Measurements from ENCODE around the gene ADCY2.

The ADCY2 gene

DNA sequence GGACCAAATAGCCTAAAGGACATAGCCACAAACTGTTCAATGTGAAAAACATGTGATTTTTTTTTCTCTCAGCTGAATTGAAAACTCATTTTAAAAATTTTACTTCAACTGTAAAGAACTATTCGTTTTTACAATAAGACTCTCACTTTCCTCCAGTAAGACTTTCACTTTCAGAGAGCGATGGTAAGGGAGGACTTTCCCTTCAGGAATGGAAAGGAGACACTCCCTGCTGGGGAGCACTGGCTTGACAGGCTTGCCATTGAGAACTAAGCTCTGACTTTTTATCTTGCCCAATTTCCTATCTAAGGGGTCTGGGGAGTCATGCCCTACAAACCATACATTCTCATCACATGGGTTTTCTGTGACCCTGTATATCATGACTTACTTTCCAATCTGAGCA, 268.3 kb downstream of the ADCY2 start:
- no peak for DNase-seq (ENCODE audit: low read depth)

- DNase-seq (ENCODE audit: low read depth) = no peak
Observed at GRCh38 chr5:7667216-7667767, 271.4 kb downstream of the ADCY2 start.

- DNase-seq (ENCODE audit: low read depth) = no peak
Observed at GRCh38 chr5:7668161-7668560, 272.2 kb downstream of the ADCY2 start.

DNA sequence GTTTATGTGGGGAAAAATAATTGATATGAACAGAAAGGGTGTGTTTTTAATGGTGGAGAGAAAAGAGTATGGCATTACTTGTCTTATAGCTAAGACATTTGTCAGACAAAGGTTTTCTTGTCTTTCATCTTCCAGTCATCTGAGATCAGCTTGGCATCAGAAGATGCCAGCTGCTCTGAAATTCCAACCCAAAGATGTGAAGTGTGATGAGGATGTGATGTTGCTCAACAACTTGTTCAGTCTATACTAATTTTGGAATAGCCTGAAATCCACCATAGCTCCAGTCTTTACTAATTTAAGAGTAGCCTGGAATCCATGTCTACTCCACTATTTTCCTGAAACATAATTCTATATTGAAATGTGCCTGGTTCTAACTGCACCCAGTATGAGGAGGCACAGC, 272.7 kb downstream of the ADCY2 start:
- DNase-seq (ENCODE audit: low read depth) = no peak

DNA sequence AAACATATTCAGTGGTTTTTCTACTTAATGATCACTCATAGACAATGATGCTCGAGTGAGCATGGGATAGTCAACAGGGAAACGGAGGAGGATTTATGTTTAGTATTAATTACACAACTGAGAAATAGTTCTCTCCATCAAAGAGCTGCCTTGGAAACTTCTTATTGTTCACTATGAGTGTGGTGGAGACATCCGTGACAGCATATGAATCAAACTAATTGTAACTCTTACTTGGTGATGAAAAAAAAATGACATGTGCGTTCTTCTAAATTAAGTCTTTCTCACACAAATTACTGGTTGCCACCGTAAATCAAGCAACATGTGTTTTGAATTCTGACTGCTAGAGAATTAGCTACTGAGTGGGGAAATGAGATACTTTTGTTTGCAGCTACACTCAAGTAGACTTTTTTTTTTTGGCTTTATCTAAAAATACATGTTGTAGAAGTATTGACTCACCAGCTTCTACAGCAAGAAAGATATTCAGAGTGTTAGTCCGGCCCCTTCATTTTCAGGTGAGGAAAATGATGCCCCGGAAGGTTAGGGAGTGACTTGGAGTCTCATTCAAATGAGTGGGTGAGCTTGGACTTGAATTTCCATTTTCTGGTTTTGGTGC, 275.5 kb downstream of the ADCY2 start:
- no peak for DNase-seq (ENCODE audit: low read depth)

DNA sequence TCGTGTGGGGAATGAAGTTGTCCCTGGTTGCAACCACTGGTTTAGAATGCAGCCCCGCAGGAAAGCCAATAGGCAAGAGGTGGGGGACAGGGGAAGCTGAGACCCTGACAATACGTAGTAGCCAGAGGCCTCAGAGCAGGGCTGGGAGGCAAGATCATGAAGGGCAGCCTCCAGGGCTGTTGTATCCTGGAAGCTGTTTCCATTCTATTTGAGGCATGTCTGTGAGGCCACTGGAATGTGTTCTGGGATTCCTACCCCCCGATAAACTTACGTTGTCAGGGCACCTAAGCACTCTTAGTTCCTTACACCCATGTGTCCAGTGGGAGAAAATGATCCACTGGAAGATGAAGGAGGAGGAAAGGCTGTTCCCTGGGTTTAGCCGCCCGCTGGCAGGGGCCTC, 277.7 kb downstream of the ADCY2 start:
- DNase-seq (ENCODE audit: low read depth) = no peak

GRCh38 chr5:7676455-7676854, 280.5 kb downstream of the ADCY2 start:
- no peak for DNase-seq (ENCODE audit: low read depth)

DNA sequence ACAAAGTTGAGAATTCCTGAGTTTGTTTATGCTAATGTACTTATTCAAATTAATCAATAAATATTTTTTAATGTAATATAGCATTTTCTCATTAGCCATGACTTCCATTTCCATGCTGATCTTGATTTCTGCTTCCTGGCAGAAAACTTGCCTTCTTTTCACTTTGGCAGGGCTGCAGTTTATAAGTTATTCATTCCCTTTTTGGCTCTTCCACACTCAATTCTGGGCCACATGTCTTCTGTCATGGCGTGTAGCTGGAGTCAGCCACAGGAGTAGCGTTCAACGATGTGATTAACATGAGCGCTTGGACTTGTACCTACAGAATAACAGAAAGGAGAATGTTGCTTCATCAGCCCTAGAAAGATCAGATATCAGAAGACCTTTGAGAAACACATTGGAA, 282.1 kb downstream of the ADCY2 start:
- DNase-seq (ENCODE audit: low read depth) = no peak

DNA sequence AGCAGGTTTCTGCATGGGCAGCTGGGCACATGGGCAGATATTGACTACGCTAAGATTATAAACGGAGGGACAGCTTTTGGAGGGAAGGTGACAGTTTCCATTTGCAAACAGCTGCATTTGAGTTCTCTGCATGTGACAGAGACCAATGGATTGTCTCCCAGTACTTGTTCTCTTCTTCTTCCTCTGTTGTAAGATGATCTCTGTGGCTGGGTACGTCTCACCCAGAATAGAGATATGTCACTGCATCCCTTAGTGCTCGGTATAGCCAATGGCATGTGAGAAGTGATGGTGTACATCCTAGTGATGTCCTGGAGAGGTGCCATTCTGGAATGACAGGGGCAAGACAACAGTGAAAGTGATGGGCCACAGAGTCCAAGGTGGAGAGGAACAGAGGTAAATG, 283.7 kb downstream of the ADCY2 start:
- no peak for DNase-seq (ENCODE audit: low read depth)

GRCh38 chr5:7680260-7680659, 284.3 kb downstream of the ADCY2 start:
- DNase-seq (ENCODE audit: low read depth) = no peak

- no peak for DNase-seq (ENCODE audit: low read depth)
Observed at GRCh38 chr5:7682379-7682778, 286.4 kb downstream of the ADCY2 start.

DNA sequence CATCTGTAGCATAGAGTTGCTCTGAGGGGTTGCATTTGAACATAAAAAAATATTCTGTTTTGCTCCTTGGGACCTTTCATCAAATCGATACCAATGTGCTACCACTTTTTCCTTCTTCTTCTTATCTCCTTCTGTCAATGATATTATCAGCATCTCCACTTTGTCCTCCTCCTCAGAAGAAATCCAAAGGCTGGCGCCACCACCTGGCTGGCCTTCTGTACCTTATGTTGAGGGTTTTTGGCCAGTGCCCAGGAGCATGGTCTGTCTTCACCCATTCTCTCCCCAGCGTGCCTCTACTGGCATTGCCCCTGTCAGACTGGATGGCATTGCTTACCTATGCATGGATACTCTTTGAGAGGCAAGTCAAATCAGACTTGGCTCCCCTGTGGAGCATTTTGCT, 287.8 kb downstream of the ADCY2 start:
- DNase-seq (ENCODE audit: low read depth) = no peak

DNA sequence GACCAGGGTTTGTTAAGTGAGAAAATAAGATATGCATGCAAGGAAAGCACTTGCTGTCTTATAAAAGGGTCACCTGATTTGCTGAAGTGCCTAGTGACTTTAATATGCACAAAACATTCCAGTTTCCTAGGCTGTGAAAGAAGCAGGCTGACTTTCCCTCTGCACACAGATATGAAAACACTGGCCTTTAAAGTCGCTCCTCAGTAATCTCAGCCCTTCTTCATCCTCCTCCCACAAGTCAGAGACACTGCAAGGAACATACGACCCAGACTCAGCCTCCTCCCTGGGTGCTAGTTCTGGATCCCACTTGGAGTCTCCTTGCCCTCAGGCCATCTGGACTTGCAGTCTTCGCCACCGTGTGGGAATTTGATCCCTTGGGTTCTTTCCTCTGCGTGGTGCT, 288.9 kb downstream of the ADCY2 start:
- DNase-seq (ENCODE audit: low read depth) = no peak

DNA sequence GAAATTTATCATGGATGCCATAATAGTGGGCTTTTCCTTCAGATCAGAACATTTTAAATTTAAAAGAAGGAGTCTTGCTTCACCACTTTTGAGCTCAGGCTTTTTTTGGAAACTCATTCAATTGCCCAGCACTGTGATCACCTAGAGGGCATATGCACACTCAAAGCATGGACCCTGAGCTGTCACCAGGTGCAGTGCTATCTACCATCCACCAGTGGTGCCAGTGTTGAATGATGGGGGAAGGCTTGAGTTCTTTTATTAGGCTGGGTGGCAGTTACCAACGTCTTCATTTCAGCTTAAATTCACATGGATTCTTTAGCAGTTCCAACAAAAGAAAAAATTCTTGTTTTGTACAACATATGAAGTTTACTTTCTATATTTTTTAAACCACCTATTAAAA, 290.9 kb downstream of the ADCY2 start:
- DNase-seq (ENCODE audit: low read depth) = no peak

- DNase-seq (ENCODE audit: low read depth) = no peak
Observed at GRCh38 chr5:7690557-7690956, 294.6 kb downstream of the ADCY2 start.

- no peak for DNase-seq (ENCODE audit: low read depth)
Observed at GRCh38 chr5:7705261-7705660, 309.3 kb downstream of the ADCY2 start.

DNA sequence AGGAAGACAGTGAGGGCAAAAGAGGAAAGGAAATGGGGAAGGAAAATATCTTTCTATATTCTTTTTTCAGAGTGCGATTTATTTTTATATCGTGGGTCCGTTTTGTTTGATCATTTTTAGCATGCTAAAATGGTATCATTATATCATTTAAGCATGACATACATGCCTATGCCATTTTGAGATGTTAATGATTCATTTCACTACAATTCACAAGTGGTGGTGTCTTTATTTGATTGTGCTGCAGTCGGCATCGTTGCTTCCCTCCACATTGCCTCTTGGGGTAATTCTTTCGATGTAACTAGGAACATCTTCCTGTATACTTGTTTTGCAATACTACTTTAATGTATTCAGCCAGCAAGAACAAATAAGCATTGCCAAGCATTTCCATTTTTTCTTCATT, 309.8 kb downstream of the ADCY2 start:
- no peak for DNase-seq (ENCODE audit: low read depth)

DNA sequence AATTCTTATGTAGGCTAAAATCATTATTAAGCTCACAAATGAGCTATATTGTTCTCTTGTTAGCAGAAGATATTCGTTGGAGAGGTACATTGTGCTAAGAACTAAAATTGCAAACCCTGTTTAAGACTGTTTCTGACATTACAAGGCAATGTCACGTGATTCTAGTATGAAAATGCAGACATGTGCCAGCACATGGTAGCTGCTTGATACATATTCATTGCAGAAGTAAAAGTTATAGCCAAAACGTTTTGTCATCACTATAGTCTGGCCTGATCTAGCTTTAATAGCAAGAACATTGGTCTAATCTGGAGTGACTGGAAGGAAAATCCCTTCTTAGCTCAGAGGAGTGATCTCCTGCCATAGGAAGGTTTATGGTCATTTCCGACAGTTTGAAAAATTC, 310.3 kb downstream of the ADCY2 start:
- DNase-seq (ENCODE audit: low read depth) = no peak

GRCh38 chr5:7714119-7714518, 318.2 kb downstream of the ADCY2 start:
- no peak for DNase-seq (ENCODE audit: low read depth)

DNA sequence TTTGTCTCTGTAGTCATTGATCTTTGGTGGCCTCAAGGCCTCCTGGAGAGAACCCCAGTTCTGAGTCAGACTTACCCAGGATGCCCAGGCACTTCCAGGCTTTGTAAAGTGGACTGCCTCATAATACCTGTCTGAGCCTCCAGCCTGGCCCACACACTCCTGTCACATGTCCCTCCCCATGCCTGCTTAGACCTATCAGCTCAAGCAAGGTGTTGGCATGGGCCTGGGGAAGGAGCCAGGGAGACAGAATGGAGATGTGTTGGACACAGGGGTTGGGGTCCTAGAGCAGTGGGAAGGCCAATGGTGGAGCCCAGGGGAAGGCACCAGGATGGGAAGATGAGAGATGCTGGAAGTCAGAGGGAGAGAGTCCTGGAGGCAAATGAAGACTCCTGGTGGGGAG, 318.8 kb downstream of the ADCY2 start:
- DNase-seq (ENCODE audit: low read depth) = no peak

DNA sequence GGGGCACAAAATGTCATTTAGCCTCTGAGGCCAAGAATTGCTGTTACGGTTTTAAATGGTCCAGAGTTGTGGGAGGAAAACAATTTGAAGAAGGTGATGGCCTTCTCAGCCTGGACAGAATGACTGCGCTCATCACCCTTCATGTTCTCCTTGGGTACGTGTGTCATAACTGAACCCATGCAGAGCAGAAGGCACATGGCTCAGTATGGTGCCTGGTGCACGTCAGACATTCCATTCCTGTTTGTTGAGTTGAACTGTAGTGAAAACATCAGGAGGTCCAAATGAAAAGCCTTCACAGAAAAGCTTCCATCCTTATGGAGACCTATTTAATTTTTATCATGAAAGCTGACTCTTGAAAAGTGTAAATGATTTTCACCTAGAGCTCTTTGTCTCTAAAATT, 321.8 kb downstream of the ADCY2 start:
- no peak for DNase-seq (ENCODE audit: low read depth)

- no peak for DNase-seq (ENCODE audit: low read depth)
Observed at GRCh38 chr5:7728076-7728475, 332.1 kb downstream of the ADCY2 start.

DNA sequence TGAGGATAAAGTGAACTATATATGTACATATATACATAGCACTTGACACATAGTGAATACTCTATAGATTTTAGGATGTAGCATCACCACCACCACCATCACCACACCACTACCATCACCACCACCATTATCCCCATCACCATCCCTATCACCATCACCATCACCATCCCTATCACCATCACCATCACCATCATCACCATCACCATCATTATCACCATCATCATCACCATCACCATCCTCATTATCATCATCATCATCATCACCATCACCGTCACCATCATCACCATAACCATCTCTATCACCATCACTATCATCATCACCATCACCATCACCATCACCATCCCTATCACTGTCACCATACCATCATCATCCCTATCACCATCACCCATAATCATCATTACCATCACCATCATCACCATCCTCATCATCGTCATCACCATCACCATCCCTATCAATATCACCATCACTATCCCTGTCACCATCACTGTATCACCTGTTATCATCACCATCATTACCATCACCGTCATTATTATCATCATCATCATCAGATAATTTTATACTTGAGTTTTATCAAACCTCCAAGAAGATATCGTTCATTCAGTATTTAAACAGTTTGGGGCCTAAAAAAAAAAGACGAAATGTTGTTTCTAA, 345.6 kb downstream of the ADCY2 start:
- no peak for DNase-seq (ENCODE audit: low read depth)

- no peak for DNase-seq (ENCODE audit: low read depth)
Observed at GRCh38 chr5:7742241-7742656, 346.3 kb downstream of the ADCY2 start.
